Gastrocnemius medialis (tissue), 4 donors: ENCODE measurements around the gene CSH1.

ENCODE experiments used
- CTCF ChIP-seq, 5 experiments: fragments of 450-650 bp in 3 of 5; fragments of 200-600 bp in 2 of 5; sonication (generic) in 2 of 5; IDR thresholded peaks in 4 of 5; conservative IDR thresholded peaks in 1 of 5; 1 replicate in 4 of 5; 2 replicates in 1 of 5; pipeline ENCODE4 v1.5.1; 2016 to 2019; ENCODE audit warnings: antibody characterized with exemption in 5 of 5, mild to moderate bottlenecking in 3 of 5, moderate library complexity in 3 of 5
- POLR2A ChIP-seq, 2 donors: fragments of 450-650 bp; IDR thresholded peaks; one replicate each; pipeline ENCODE4 v1.6.1; 2017; ENCODE audit warnings: antibody characterized with exemption in 2 of 2, mild to moderate bottlenecking in 2 of 2, moderate library complexity in 2 of 2

DNA sequence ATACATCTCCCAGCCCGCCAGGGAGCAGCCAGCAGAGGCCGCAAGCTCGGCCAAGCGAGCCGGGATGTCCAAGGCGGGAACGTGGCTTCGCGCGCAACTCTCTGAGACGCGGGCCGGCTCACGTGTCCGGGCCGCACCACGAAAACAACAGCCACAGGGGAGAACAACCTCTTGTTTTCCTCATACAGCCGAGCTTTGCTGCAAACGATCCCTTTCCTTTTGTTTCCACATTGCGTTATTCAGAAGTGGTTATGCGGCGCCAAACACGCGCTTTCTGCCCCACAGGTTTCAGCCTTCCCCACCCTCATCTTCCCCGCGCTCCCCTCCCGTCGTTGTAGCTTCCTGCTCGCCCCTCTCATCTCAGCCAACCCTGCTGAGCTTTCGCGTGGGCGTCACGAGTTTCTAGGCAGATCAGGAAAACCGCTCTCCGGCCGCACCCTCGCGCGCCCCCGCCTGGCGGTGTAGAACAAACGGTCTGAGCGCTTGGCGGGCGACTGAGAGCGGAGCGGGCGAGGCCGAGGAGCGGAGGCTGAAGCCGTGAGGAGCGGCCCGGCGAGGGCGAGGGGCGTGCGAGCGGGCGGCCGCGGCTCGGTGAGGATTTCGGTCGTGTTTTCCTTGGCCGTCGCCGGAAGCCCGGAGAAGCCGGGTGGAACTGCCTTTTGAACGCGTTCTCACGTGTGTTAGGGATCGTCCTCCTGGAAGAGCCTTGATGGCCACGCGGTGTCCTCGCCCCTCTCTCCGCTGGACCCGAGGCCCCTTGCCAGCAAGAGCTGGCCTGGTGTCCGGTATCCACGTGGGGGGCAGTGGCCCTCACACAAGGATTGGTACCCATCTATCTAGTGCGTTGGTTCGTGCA is 47.3 kb downstream of the CSH1 start:
- TF ChIP-seq CTCF (IDR thresholded peaks at IDR 0.05 in 4 of 5, conservative IDR thresholded peaks at IDR 0.05 in 1 of 5) (peak; percentile 51 to 81 (median 75)), POLR2A (IDR thresholded peaks at IDR 0.05) (no peak)
